WTC11 (cell line): ENCODE results near the gene PHC2. TPM values are rescaled to one million over a fixed set of nuclear protein-coding genes. Genes with fewer than 3 reads are reported as not detected.

Experiments used
- ATAC-seq: fragments of 200-7000 bp; cut with Tn5 transposase; 2 replicates; pipeline ENCODE4 v1.10.0; 2021; ENCODE audit warnings: mild to moderate bottlenecking, moderate library complexity
- CTCF ChIA-PET: fragments of 300-600 bp; sonication (Branson Sonifier 250); formaldehyde crosslinking; loops from one replicate; lab custom pipeline; 2021; ENCODE audit warnings: antibody characterized with exemption; lab: Charles Lee
- POLR2A ChIA-PET: fragments of 350-600 bp; sonication (Branson Sonifier 250); formaldehyde crosslinking; loops from one replicate; lab custom pipeline; 2021; ENCODE audit warnings: antibody characterized with exemption; lab: Charles Lee
- DNase-seq: peaks from one replicate; pipeline ENCODE4 v3.0.0; 2021; ENCODE audit warnings: low spot score
- H3K27ac Mint-ChIP-seq: 2 replicates; pipeline ENCODE4 v1.8.0; 2021; ENCODE audit warnings: mixed read lengths
- H3K27me3 Mint-ChIP-seq: 2 replicates; pipeline ENCODE4 v1.8.0; 2021; ENCODE audit warnings: low read depth, mild to moderate bottlenecking, moderate library complexity, mixed read lengths
- H3K36me3 Mint-ChIP-seq: 2 replicates; pipeline ENCODE4 v1.8.0; 2021; ENCODE audit warnings: mixed read lengths
- H3K4me1 Mint-ChIP-seq: 2 replicates; pipeline ENCODE4 v1.8.0; 2022; ENCODE audit warnings: mixed read lengths
- H3K4me3 Mint-ChIP-seq: 2 replicates; pipeline ENCODE4 v1.8.0; 2021; ENCODE audit warnings: mild to moderate bottlenecking, moderate library complexity, mixed read lengths
- H3K9me3 Mint-ChIP-seq: 2 replicates; pipeline ENCODE4 v1.8.0; 2021; ENCODE audit warnings: mixed read lengths
- AFF4 ChIP-seq: sonication (generic); formaldehyde crosslinking; IDR thresholded peaks from 2 replicates; pipeline ENCODE4 v1.8.1; 2023; ENCODE audit warnings: mild to moderate bottlenecking, missing genetic modification reagents, borderline replicate concordance
- AR ChIP-seq: fragments of 250-450 bp; sonication (Bioruptor Pico); IDR thresholded peaks from 2 replicates; pipeline ENCODE4 v1.9.0; 2021; ENCODE audit warnings: mild to moderate bottlenecking
- ATF3 ChIP-seq: sonication (generic); formaldehyde crosslinking; conservative IDR thresholded peaks from 2 replicates; pipeline ENCODE4 v1.8.1; 2022; ENCODE audit warnings: mild to moderate bottlenecking, missing genetic modification reagents
- GABPB1 ChIP-seq: sonication (generic); formaldehyde crosslinking; IDR thresholded peaks from 2 replicates; pipeline ENCODE4 v1.8.1; 2023; ENCODE audit warnings: mild to moderate bottlenecking, missing genetic modification reagents
- HMGA2 ChIP-seq: fragments of 250-450 bp; sonication (Bioruptor Pico); IDR thresholded peaks from 2 replicates; pipeline ENCODE4 v1.4.0; 2021; ENCODE audit warnings: mild to moderate bottlenecking, moderate library complexity
- IRF1 ChIP-seq: sonication (generic); formaldehyde crosslinking; IDR thresholded peaks from 2 replicates; pipeline ENCODE4 v1.8.0; 2023; ENCODE audit warnings: missing genetic modification reagents
- MYBL2 ChIP-seq: sonication (generic); formaldehyde crosslinking; IDR thresholded peaks from 2 replicates; pipeline ENCODE4 v1.8.1; 2023; ENCODE audit warnings: mild to moderate bottlenecking, moderate library complexity, missing genetic modification reagents
- NR2C2 ChIP-seq: sonication (generic); formaldehyde crosslinking; IDR thresholded peaks from 2 replicates; pipeline ENCODE4 v1.8.0; 2022; ENCODE audit warnings: mild to moderate bottlenecking, missing genetic modification reagents
- OVOL2 ChIP-seq: fragments of 250-450 bp; sonication (Bioruptor Pico); IDR thresholded peaks from 2 replicates; pipeline ENCODE4 v1.9.0; 2021; ENCODE audit warnings: mild to moderate bottlenecking, borderline replicate concordance
- PRRX2 ChIP-seq: fragments of 250-450 bp; sonication (Bioruptor Pico); IDR thresholded peaks from 2 replicates; pipeline ENCODE4 v1.8.0; 2021; ENCODE audit warnings: mild to moderate bottlenecking
- SMAD3 ChIP-seq: sonication (generic); formaldehyde crosslinking; IDR thresholded peaks from 2 replicates; pipeline ENCODE4 v1.8.0; 2022; ENCODE audit warnings: missing genetic modification reagents, mild to moderate bottlenecking, borderline replicate concordance
- SOX15 ChIP-seq: fragments of 250-450 bp; sonication (Bioruptor Pico); IDR thresholded peaks from 2 replicates; pipeline ENCODE4 v1.9.0; 2021; ENCODE audit warnings: mild to moderate bottlenecking
- ZMAT4 ChIP-seq: fragments of 250-450 bp; sonication (Bioruptor Pico); IDR thresholded peaks from 2 replicates; pipeline ENCODE4 v1.9.0; 2021; ENCODE audit warnings: mild to moderate bottlenecking
- ZNF121 ChIP-seq: sonication (generic); formaldehyde crosslinking; IDR thresholded peaks from 2 replicates; pipeline ENCODE4 v1.8.0; 2023; ENCODE audit warnings: missing genetic modification reagents
- ZNF219 ChIP-seq: sonication (generic); formaldehyde crosslinking; IDR thresholded peaks from 2 replicates; pipeline ENCODE4 v1.8.0; 2023; ENCODE audit warnings: missing genetic modification reagents, mild to moderate bottlenecking, borderline replicate concordance
- ZNF423 ChIP-seq: fragments of 250-450 bp; sonication (Bioruptor Pico); IDR thresholded peaks from 2 replicates; pipeline ENCODE4 v2.1.2; 2022; ENCODE audit warnings: mild to moderate bottlenecking, moderate library complexity
- ZNF532 ChIP-seq: fragments of 250-450 bp; sonication (Bioruptor Pico); IDR thresholded peaks from 2 replicates; pipeline ENCODE4 v1.9.0; 2021; ENCODE audit warnings: mild to moderate bottlenecking, borderline replicate concordance
- total RNA-seq: library from RNA; stranded (reverse); gene quantifications from 3 replicates; pipeline ENCODE4 v1.2.3, GENCODE V29; 2021

Gene PHC2
- total RNA-seq, 1 experiment from 2014 or later, result 7.0 TPM

GRCh38 chr1:33328817-33329216, 102.1 kb downstream of the PHC2 start:
- Mint-ChIP-seq H3K27ac (no peak overlapping the region), H3K27me3 (no peaks in the 10 kb centered on the region; the same call in 1 of the 2 replicates), H3K4me3 (no peak overlapping the region), H3K36me3 (no peaks in the 10 kb centered on the region), H3K4me1 (no peaks in the 10 kb centered on the region), H3K9me3 (no peaks in the 10 kb centered on the region)
- DNase-seq, result no peak
- ATAC-seq, result no peak
- TF ChIP-seq OVOL2 (CRISPR knock-in tag), result no peak
- TF ChIP-seq HMGA2 (CRISPR knock-in tag), result no peak
- ChIA-PET CTCF (interaction anchor here (0.9 to 3.8 kb wide), 3 partner anchors 13 to 33 kb away, joined by 3 to 11 read pairs (median 5); no protein-coding TSS in a partner anchor), POLR2A (no interaction called here)

- Mint-ChIP-seq H3K9me3 (no peaks in the 10 kb centered on the region), H3K4me3 (no peak overlapping the region), H3K36me3 (no peaks in the 10 kb centered on the region), H3K4me1 (no peaks in the 10 kb centered on the region), H3K27ac (no peak overlapping the region), H3K27me3 (no peaks in the 10 kb centered on the region; the same call in 1 of the 2 replicates)
- TF ChIP-seq AFF4 (no peak), IRF1 (CRISPR knock-in tag) (no peak), SOX15 (CRISPR knock-in tag) (no peak), ZNF423 (CRISPR knock-in tag) (no peak), ZNF121 (CRISPR knock-in tag) (no peak), ZMAT4 (CRISPR knock-in tag) (no peak), GABPB1 (CRISPR knock-in tag) (no peak), ZNF219 (CRISPR knock-in tag) (no peak), ATF3 (CRISPR knock-in tag) (no peak), SMAD3 (CRISPR knock-in tag) (no peak), AR (CRISPR knock-in tag) (no peak), MYBL2 (no peak), PRRX2 (no peak), NR2C2 (CRISPR knock-in tag) (no peak), ZNF532 (no peak)
- ATAC-seq (no peak), DNase-seq (no peak)
- CTCF ChIA-PET, result interaction anchor here (3.8 kb wide), 1 partner anchor 32 kb away, joined by 11 read pairs; no protein-coding TSS in a partner anchor
- POLR2A ChIA-PET, result no interaction called here
Observed at GRCh38 chr1:33327587-33328325, 103.1 kb downstream of the PHC2 start.
